WTC11 (cell line): ENCODE measurements around the gene TOR4A. TPM values are rescaled to one million over a fixed set of nuclear protein-coding genes. Genes with fewer than 3 reads are reported as not detected.
"Not testable (repeated sequence)": the region's sequence is repeated elsewhere in the genome, so short reads cannot be mapped to it uniquely, and the experiment has no call there.

Experiments used
- ATAC-seq: fragments of 200-7000 bp; cut with Tn5 transposase; 2 replicates; pipeline ENCODE4 v1.10.0; 2021; ENCODE audit warnings: mild to moderate bottlenecking, moderate library complexity
- CTCF ChIA-PET: fragments of 300-600 bp; sonication (Branson Sonifier 250); formaldehyde crosslinking; loops from one replicate; lab custom pipeline; 2021; ENCODE audit warnings: antibody characterized with exemption; lab: Charles Lee
- POLR2A ChIA-PET: fragments of 350-600 bp; sonication (Branson Sonifier 250); formaldehyde crosslinking; loops from one replicate; lab custom pipeline; 2021; ENCODE audit warnings: antibody characterized with exemption; lab: Charles Lee
- DNase-seq: peaks from one replicate; pipeline ENCODE4 v3.0.0; 2021; ENCODE audit warnings: low spot score
- H3K27ac Mint-ChIP-seq: 2 replicates; pipeline ENCODE4 v1.8.0; 2021; ENCODE audit warnings: mixed read lengths
- H3K27me3 Mint-ChIP-seq: 2 replicates; pipeline ENCODE4 v1.8.0; 2021; ENCODE audit warnings: low read depth, mild to moderate bottlenecking, moderate library complexity, mixed read lengths
- H3K36me3 Mint-ChIP-seq: 2 replicates; pipeline ENCODE4 v1.8.0; 2021; ENCODE audit warnings: mixed read lengths
- H3K4me1 Mint-ChIP-seq: 2 replicates; pipeline ENCODE4 v1.8.0; 2022; ENCODE audit warnings: mixed read lengths
- H3K4me3 Mint-ChIP-seq: 2 replicates; pipeline ENCODE4 v1.8.0; 2021; ENCODE audit warnings: mild to moderate bottlenecking, moderate library complexity, mixed read lengths
- H3K9me3 Mint-ChIP-seq: 2 replicates; pipeline ENCODE4 v1.8.0; 2021; ENCODE audit warnings: mixed read lengths
- CBFB ChIP-seq: sonication (generic); formaldehyde crosslinking; IDR thresholded peaks from 2 replicates; pipeline ENCODE4 v1.8.1; 2022; ENCODE audit warnings: mild to moderate bottlenecking, low read depth, missing genetic modification reagents
- ELF4 ChIP-seq: sonication (generic); formaldehyde crosslinking; IDR thresholded peaks from 2 replicates; pipeline ENCODE4 v1.8.1; 2022; ENCODE audit warnings: low read depth, mild to moderate bottlenecking, moderate library complexity, missing genetic modification reagents
- HMGA2 ChIP-seq: fragments of 250-450 bp; sonication (Bioruptor Pico); IDR thresholded peaks from 2 replicates; pipeline ENCODE4 v1.4.0; 2021; ENCODE audit warnings: mild to moderate bottlenecking, moderate library complexity
- JUN ChIP-seq: sonication (generic); formaldehyde crosslinking; IDR thresholded peaks from 2 replicates; pipeline ENCODE4 v1.8.0; 2023; ENCODE audit warnings: mild to moderate bottlenecking, missing genetic modification reagents
- NR2C2 ChIP-seq: sonication (generic); formaldehyde crosslinking; IDR thresholded peaks from 2 replicates; pipeline ENCODE4 v1.8.0; 2022; ENCODE audit warnings: mild to moderate bottlenecking, missing genetic modification reagents
- SMAD3 ChIP-seq: sonication (generic); formaldehyde crosslinking; IDR thresholded peaks from 2 replicates; pipeline ENCODE4 v1.8.0; 2022; ENCODE audit warnings: missing genetic modification reagents, mild to moderate bottlenecking, borderline replicate concordance
- SOX15 ChIP-seq: fragments of 250-450 bp; sonication (Bioruptor Pico); IDR thresholded peaks from 2 replicates; pipeline ENCODE4 v1.9.0; 2021; ENCODE audit warnings: mild to moderate bottlenecking
- TP53 ChIP-seq: sonication (generic); formaldehyde crosslinking; IDR thresholded peaks from 2 replicates; pipeline ENCODE4 v1.8.1; 2023; ENCODE audit warnings: mild to moderate bottlenecking, missing genetic modification reagents
- ZNF232 ChIP-seq: sonication (generic); formaldehyde crosslinking; IDR thresholded peaks from 2 replicates; pipeline ENCODE4 v1.8.0; 2022; ENCODE audit warnings: mild to moderate bottlenecking, missing genetic modification reagents
- total RNA-seq: library from RNA; stranded (reverse); gene quantifications from 3 replicates; pipeline ENCODE4 v1.2.3, GENCODE V29; 2021
- TF ChIP-seq, protein P1 (sequence below): sonication (generic); formaldehyde crosslinking; IDR thresholded peaks from 2 replicates; pipeline ENCODE4 v1.8.1; 2023; ENCODE audit warnings: mild to moderate bottlenecking, moderate library complexity, missing genetic modification reagents
- TF ChIP-seq, protein P2 (sequence below): sonication (generic); formaldehyde crosslinking; IDR thresholded peaks from 2 replicates; pipeline ENCODE4 v1.8.1; 2023; ENCODE audit warnings: mild to moderate bottlenecking, missing genetic modification reagents, moderate library complexity
- TF ChIP-seq, protein P3 (sequence below): fragments of 250-450 bp; sonication (Bioruptor Pico); conservative IDR thresholded peaks from 2 replicates; pipeline ENCODE4 v1.9.0; 2021; ENCODE audit warnings: mild to moderate bottlenecking
- TF ChIP-seq, protein P4 (sequence below): sonication (generic); formaldehyde crosslinking; IDR thresholded peaks from 2 replicates; pipeline ENCODE4 v1.8.1; 2022; ENCODE audit warnings: missing genetic modification reagents, borderline replicate concordance
- TF ChIP-seq, protein P5 (sequence below): fragments of 200-600 bp; IDR thresholded peaks from 2 replicates; pipeline ENCODE4 v1.8.0; 2022; ENCODE audit warnings: antibody characterized with exemption

Gene TOR4A
- total RNA-seq, 1 experiment from 2014 or later = 7.3 TPM

DNA sequence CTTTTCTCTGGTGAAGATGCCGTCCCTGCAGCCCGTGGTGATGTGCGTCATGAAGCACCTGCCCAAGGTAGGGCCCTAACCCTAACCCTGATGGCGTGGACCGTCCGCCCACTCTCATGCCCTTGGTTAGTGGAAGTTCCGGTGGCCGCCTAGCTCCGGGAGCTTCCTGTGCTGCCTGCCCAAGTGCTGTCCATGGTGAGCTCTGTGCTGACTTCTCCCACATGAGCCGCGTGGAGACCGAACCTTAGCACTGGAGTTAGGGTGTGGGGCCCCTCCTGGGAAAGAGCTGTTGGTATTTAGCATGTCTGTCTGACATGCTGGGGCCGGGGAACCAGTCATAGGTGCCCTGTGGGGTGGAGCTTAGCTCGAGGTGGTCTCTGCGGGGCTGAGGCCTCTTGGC lies 21.2 kb upstream of the TOR4A start:
- CTCF ChIA-PET = interaction anchor here (0.7 to 1.6 kb wide), 4 partner anchors 12 to 40 kb away, joined by 3 to 10 read pairs (median 7); partner anchors contain the start of gene TOR4A
- DNase-seq = no peak
- peaks cover 7% of the 10 kb centered on the region; the same call in 1 of the 2 replicates for H3K27me3 Mint-ChIP-seq
- TF ChIP-seq ELF4 (CRISPR knock-in tag) = no peak
- TF ChIP-seq, protein P1, sequence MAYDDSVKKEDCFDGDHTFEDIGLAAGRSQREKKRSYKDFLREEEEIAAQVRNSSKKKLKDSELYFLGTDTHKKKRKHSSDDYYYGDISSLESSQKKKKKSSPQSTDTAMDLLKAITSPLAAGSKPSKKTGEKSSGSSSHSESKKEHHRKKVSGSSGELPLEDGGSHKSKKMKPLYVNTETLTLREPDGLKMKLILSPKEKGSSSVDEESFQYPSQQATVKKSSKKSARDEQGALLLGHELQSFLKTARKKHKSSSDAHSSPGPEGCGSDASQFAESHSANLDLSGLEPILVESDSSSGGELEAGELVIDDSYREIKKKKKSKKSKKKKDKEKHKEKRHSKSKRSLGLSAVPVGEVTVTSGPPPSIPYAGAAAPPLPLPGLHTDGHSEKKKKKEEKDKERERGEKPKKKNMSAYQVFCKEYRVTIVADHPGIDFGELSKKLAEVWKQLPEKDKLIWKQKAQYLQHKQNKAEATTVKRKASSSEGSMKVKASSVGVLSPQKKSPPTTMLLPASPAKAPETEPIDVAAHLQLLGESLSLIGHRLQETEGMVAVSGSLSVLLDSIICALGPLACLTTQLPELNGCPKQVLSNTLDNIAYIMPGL (CRISPR knock-in tag) = 0 out of 2 replicates have a peak, but pooled peaks have one; percentile 13
- TF ChIP-seq, protein P2, sequence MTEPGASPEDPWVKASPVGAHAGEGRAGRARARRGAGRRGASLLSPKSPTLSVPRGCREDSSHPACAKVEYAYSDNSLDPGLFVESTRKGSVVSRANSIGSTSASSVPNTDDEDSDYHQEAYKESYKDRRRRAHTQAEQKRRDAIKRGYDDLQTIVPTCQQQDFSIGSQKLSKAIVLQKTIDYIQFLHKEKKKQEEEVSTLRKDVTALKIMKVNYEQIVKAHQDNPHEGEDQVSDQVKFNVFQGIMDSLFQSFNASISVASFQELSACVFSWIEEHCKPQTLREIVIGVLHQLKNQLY (CRISPR knock-in tag) = no peak
- no peak for TF ChIP-seq SOX15 (CRISPR knock-in tag)
- POLR2A ChIA-PET = interaction anchor here (1.5 kb wide), 1 partner anchor 16 kb away, joined by 8 read pairs; the partner anchor contains the start of gene TUBB4B
- H3K4me1 Mint-ChIP-seq = peaks cover 5% of the 10 kb centered on the region
- no peak for ATAC-seq
- peaks cover 16% of the 10 kb centered on the region for H3K36me3 Mint-ChIP-seq
- H3K4me3 Mint-ChIP-seq = peak overlapping the region; percentile 83
- no peaks in the 10 kb centered on the region for H3K9me3 Mint-ChIP-seq
- H3K27ac Mint-ChIP-seq = no peak overlapping the region

GRCh38 chr9:137256856-137257255 lies 20.7 kb upstream of the TOR4A start:
- CTCF ChIA-PET = interaction anchor here (0.6 to 1.6 kb wide), 5 partner anchors 12 to 150 kb away, joined by 3 to 10 read pairs (median 7); partner anchors contain the start of gene TOR4A
- no peak for ATAC-seq
- Mint-ChIP-seq H3K27me3 (peaks cover 7% of the 10 kb centered on the region; the same call in 1 of the 2 replicates), H3K4me3 (peak overlapping the region; percentile 83), H3K9me3 (no peaks in the 10 kb centered on the region), H3K36me3 (peaks cover 16% of the 10 kb centered on the region), H3K4me1 (peaks cover 8% of the 10 kb centered on the region), H3K27ac (no peak overlapping the region)
- no peak for DNase-seq
- POLR2A ChIA-PET = interaction anchor here (0.6 kb wide), 1 partner anchor 21 kb away, joined by 3 read pairs; no protein-coding TSS in a partner anchor
- TF ChIP-seq, protein P3, sequence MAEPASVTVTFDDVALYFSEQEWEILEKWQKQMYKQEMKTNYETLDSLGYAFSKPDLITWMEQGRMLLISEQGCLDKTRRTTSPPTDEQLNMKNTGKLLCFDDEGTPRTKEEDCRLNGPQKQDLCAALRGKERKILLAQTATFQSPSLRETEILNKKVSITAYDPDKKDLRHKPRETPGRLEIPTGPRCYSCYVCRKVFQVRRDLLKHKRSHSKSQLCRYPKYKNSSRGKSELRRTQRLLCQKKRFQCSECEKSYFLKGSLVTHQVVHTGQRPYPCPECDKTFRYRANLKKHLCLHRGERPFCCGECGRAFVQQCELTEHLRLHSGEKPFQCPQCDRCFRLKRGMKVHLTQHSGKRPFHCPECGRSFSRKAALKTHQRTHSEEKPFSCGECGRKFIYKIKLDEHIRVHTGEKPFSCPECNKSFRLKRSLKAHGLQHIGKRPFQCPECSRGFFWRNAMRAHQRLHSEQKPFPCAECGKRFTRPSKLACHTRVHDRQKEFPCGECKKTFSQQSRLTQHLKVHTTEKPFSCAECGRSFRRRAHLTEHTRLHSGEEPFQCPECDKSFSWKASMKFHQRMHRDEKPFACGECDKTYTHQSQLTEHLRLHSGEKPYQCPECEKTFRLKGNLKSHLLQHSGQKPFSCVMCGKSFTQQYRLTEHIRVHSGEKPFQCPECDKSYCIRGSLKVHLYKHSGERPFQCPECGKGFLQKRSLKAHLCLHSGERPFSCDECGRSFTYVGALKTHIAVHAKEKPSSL (CRISPR knock-in tag) = no peak
- TF ChIP-seq HMGA2 (CRISPR knock-in tag) = no peak
- no peak for TF ChIP-seq SMAD3
- TF ChIP-seq NR2C2 = no peak
- TF ChIP-seq CBFB = no peak
- no peak for TF ChIP-seq TP53 (CRISPR knock-in tag)
- no peak for TF ChIP-seq ZNF232
- TF ChIP-seq JUN (CRISPR knock-in tag) = no peak
- TF ChIP-seq, protein P4, sequence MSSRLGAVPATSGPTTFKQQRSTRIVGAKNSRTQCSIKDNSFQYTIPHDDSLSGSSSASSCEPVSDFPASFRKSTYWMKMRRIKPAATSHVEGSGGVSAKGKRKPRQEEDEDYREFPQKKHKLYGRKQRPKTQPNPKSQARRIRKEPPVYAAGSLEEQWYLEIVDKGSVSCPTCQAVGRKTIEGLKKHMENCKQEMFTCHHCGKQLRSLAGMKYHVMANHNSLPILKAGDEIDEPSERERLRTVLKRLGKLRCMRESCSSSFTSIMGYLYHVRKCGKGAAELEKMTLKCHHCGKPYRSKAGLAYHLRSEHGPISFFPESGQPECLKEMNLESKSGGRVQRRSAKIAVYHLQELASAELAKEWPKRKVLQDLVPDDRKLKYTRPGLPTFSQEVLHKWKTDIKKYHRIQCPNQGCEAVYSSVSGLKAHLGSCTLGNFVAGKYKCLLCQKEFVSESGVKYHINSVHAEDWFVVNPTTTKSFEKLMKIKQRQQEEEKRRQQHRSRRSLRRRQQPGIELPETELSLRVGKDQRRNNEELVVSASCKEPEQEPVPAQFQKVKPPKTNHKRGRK (CRISPR knock-in tag) = no peak
- TF ChIP-seq, all 79 proteins: peak for 0

GRCh38 chr9:137262173-137262908 lies 15.2 kb upstream of the TOR4A start:
- TF ChIP-seq, protein P5, sequence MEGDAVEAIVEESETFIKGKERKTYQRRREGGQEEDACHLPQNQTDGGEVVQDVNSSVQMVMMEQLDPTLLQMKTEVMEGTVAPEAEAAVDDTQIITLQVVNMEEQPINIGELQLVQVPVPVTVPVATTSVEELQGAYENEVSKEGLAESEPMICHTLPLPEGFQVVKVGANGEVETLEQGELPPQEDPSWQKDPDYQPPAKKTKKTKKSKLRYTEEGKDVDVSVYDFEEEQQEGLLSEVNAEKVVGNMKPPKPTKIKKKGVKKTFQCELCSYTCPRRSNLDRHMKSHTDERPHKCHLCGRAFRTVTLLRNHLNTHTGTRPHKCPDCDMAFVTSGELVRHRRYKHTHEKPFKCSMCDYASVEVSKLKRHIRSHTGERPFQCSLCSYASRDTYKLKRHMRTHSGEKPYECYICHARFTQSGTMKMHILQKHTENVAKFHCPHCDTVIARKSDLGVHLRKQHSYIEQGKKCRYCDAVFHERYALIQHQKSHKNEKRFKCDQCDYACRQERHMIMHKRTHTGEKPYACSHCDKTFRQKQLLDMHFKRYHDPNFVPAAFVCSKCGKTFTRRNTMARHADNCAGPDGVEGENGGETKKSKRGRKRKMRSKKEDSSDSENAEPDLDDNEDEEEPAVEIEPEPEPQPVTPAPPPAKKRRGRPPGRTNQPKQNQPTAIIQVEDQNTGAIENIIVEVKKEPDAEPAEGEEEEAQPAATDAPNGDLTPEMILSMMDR = peak; percentile 49
- TF ChIP-seq, all 79 proteins: peak for 1; not testable (repeated sequence) for 78
- peaks cover 10% of the 10 kb centered on the region for H3K36me3 Mint-ChIP-seq
- DNase-seq, H3K27me3 Mint-ChIP-seq, H3K4me3 Mint-ChIP-seq, H3K4me1 Mint-ChIP-seq, H3K27ac Mint-ChIP-seq, ATAC-seq, H3K9me3 Mint-ChIP-seq: not testable (repeated sequence)
- ChIA-PET POLR2A (interaction anchor here (0.6 kb wide), 1 partner anchor 71 kb away, joined by 3 read pairs; no protein-coding TSS in a partner anchor), CTCF (interaction anchor here (0.6 to 3.7 kb wide), 12 partner anchors 9 to 142 kb away, joined by 3 to 18 read pairs (median 4); partner anchors contain the start of genes NRARP and TUBB4B)
